Effector memory CD8-positive, alpha-beta T cell (primary cell): Measurements from ENCODE around the gene TRIP13.
"Not testable (repeated sequence)": the region's sequence is repeated elsewhere in the genome, so short reads cannot be mapped to it uniquely, and the experiment has no call there.

Experiments used
- ATAC-seq: fragments of 150-1000 bp; cut with Tn5 transposase; replicated peaks from 2 replicates; pipeline ENCODE4 v1.10.0; 2021; ENCODE audit warnings: mild to moderate bottlenecking, moderate library complexity
- DNase-seq, 3 experiments: peaks; one replicate each; pipeline ENCODE4 v3.0.0; 2021
- H3K27ac Mint-ChIP-seq, 2 donors: one replicate each; pipeline ENCODE4 v1.8.0; 2022; ENCODE audit warnings: mild to moderate bottlenecking in 2 of 2, mixed read lengths in 2 of 2, moderate library complexity in 2 of 2
- H3K27me3 Mint-ChIP-seq, 2 donors: one replicate each; pipeline ENCODE4 v1.8.0; 2022; ENCODE audit warnings: mixed read lengths in 2 of 2
- H3K36me3 Mint-ChIP-seq: one replicate; pipeline ENCODE4 v1.8.0; 2022; ENCODE audit warnings: mild to moderate bottlenecking, moderate library complexity, mixed read lengths; ENCODE audit not compliant: insufficient read depth
- H3K4me1 Mint-ChIP-seq, 2 donors: one replicate each; pipeline ENCODE4 v1.8.0; 2022; ENCODE audit warnings: low read depth in 2 of 2, mixed read lengths in 2 of 2
- H3K4me3 Mint-ChIP-seq, 2 donors: one replicate each; pipeline ENCODE4 v1.8.0; 2022; ENCODE audit warnings: mild to moderate bottlenecking in 2 of 2, mixed read lengths in 2 of 2, moderate library complexity in 2 of 2
- H3K9me3 Mint-ChIP-seq, 2 donors: one replicate each; pipeline ENCODE4 v1.8.0; 2022; ENCODE audit warnings: mixed read lengths in 2 of 2

TRIP13 gene

DNA sequence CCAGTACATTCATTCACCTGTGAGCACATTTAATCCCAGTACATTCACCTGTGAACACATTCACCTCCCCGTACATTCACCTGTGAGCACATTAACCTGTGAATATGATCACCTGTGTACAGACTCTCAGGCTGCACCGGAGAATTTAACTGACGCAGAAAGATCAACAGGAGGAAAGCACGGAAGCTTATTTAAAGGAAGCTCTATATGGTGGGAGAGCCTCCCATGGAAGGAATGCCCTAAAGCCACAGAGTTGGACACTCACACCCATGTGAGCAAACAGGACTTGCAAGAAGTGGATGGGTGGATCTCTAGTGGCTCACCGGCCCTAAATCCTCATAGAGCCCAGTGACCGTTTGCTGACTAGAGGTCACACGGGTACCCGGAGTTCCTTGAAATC is 38.2 kb downstream of the TRIP13 start:
- ATAC-seq (no peak), DNase-seq (no peak)
- H3K9me3 Mint-ChIP-seq: no peaks in the 10 kb centered on the region
- no peak overlapping the region for H3K27ac Mint-ChIP-seq
- H3K36me3 Mint-ChIP-seq: no peaks in the 10 kb centered on the region
- peaks cover 0 to 3% of the 10 kb centered on the region in 2 donors for H3K4me1 Mint-ChIP-seq
- no peak overlapping the region for H3K4me3 Mint-ChIP-seq
- H3K27me3 Mint-ChIP-seq: peaks cover 28 to 44% of the 10 kb centered on the region in 2 donors

DNA sequence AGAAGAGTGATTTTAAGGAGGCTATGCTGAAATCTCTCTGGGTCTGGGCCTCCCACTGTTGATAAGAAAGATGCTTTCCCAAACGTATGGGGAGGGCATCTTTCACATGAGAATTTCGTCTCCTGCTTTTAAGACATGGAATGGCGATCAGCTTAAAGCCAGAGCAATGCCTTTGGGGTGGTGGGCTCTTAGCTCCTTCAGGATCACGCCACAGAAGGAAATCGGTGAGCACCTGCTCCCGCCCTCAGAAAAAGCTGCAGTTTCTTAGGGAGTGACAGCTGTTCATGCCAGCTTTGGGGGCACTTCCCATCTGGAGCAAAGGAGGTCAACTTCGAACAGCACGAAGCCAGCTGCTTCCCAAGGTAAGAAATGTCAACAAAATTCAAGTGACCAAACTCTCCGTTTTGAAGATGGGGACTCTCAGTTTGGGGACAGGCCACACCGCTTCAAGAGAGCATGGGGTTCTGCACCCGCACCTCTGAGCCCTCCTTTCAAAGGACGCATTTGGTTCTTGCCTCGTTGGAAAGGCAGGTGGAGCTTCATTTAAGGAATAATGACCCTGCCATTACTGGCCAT is 39.0 kb downstream of the TRIP13 start:
- Mint-ChIP-seq H3K4me3 (no peak overlapping the region), H3K4me1 (peaks cover 0 to 1% of the 10 kb centered on the region in 2 donors), H3K36me3 (no peaks in the 10 kb centered on the region), H3K27me3 (peaks cover 20 to 43% of the 10 kb centered on the region in 2 donors), H3K27ac (no peak overlapping the region), H3K9me3 (no peaks in the 10 kb centered on the region)
- ATAC-seq: no peak
- DNase-seq: no peak

DNA sequence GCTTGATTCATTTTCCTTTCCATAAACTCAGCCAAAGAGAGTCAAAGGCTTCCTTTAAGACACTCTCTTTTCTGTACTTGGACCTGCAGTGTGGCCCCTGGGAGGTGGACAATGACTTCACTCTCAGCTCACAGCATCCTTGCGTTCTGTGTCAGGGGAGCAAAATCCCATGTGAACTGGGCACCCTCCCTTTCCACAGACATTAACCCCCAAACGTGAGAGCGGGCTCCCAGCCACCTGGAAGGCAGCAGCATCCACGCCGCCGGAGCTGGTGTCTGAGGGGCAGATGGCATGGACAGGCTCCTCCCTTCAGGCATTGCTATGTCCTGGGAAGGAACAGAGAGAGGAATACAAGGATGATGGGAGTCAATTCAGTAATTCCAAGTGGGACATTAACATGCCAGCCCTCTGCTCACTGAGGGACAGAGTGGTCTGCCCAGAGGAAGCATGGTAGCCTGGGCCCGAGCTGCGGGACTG is 39.5 kb downstream of the TRIP13 start:
- H3K36me3 Mint-ChIP-seq: no peaks in the 10 kb centered on the region
- H3K4me1 Mint-ChIP-seq: peaks cover 0 to 1% of the 10 kb centered on the region in 2 donors
- no peaks in the 10 kb centered on the region for H3K9me3 Mint-ChIP-seq
- DNase-seq (no peak), ATAC-seq (no peak)
- no peak overlapping the region for H3K27ac Mint-ChIP-seq
- no peak overlapping the region for H3K4me3 Mint-ChIP-seq
- peaks cover 20 to 43% of the 10 kb centered on the region in 2 donors for H3K27me3 Mint-ChIP-seq

DNA sequence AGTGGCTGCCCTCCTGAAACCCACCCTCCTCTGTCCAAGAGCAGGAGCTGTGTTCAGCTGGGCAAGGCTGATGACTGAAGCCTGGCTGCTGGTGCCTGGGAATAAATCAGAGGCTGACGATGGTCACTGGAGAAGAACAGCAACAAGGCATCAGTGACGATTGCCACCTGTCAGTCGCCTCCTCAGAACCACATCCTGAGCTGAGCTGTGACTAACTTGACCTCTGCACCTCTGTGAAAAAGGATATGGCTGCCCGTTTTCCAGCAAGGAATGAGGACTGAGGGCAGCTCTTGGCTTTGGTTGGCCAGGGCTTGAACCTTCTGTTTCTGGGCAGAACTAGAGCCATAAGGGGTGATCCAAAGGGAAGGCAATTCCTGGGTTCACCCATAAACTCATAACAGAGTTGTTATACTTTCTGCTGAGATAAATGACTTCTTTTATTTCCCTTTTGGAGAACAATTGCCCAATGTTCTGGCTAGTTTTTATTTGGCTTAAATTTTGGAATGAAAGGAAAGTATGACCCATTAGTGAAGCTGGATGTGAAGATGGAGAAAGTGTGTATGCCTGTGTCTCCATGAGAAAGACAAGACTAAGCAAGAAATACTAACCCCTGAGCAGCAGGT is 40.1 kb downstream of the TRIP13 start:
- peaks cover 15 to 43% of the 10 kb centered on the region in 2 donors for H3K27me3 Mint-ChIP-seq
- no peak overlapping the region for H3K27ac Mint-ChIP-seq
- DNase-seq (no peak), ATAC-seq (no peak)
- H3K36me3 Mint-ChIP-seq: no peaks in the 10 kb centered on the region
- H3K4me3 Mint-ChIP-seq: no peak overlapping the region
- no peaks in the 10 kb centered on the region for H3K4me1 Mint-ChIP-seq
- H3K9me3 Mint-ChIP-seq: no peaks in the 10 kb centered on the region

DNA sequence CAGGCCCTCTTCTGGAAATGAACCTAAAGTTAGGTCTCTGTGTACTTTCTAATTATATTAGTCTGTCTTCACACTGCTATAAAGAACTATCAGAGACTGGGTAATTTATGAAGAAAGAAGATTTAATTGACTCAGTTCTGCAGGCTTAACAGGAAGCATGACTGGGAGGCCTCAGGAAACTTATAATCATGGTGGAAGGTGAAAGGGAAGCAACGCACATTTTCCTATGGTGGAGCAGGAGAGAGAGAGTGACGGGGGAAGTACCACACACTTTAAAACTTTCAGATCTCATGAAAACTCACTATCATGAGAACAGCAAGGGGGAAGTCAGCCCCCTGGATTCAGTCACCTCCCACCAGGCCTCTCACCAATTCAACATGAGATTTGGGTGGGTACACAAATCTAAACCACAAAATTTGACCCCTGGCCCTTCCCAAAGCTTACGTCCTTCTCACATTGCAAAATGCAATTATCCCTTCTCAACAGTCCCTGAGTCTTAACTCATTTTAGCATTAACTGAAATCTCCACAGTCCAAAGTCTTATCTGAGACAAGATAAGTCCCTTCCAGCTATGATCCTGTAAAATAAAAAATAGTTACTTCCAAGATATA is 40.7 kb downstream of the TRIP13 start:
- peaks cover 9 to 40% of the 10 kb centered on the region in 2 donors for H3K27me3 Mint-ChIP-seq
- no peak overlapping the region for H3K4me3 Mint-ChIP-seq
- no peaks in the 10 kb centered on the region for H3K36me3 Mint-ChIP-seq
- H3K27ac Mint-ChIP-seq: no peak overlapping the region
- ATAC-seq: no peak
- H3K9me3 Mint-ChIP-seq: no peaks in the 10 kb centered on the region
- no peaks in the 10 kb centered on the region for H3K4me1 Mint-ChIP-seq
- DNase-seq: no peak

DNA sequence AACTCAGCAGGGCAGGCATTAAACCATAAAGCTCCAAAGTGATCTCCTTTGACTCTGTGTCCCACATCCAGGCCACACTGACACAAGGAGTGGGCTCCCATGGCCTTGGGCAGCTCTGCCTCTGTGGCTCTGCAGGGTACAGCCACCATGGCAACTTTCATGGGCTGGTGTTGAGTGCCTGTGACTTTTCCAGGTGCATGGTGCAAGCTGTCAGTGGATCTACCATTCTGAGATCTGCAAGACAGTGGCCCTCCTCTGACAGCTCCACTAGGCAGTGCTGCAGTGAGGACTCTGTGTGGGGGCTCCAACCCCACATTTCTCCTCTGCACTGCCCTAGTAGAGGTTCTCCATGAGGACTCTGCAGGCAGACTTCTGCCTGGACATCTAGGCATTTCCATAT is 41.3 kb downstream of the TRIP13 start:
- not testable (repeated sequence) for H3K9me3 Mint-ChIP-seq, DNase-seq, H3K27ac Mint-ChIP-seq, H3K4me1 Mint-ChIP-seq, ATAC-seq, H3K36me3 Mint-ChIP-seq, H3K4me3 Mint-ChIP-seq
- H3K27me3 Mint-ChIP-seq: peaks cover 3 to 39% of the 10 kb centered on the region in 2 donors

DNA sequence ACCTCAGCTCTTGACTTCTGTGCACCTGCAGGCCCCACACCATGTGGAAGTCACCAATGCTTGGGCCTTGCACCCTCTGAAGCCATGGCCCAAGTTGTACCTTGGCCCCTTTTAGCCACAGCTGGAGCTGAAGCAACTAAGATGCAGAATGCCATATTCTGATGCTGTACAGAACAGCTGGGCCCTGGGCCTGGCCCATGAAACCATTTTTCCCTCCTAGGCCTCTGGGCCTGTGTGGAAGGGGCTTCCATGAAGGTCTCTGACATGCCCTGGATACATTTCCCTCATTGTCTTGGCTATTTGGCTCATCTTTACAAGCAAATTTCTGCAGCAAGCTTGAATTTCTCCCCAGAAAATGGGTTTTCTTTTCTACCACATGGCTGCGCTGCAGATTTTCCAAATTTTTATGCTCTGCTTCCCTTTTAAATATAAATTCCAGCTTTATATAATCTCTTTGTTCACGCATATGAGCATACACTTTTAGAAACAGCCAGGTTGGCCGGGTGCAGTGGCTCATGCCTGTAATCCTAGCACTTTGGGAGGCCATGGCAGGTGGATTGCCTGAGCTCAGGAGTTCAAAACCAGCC is 41.8 kb downstream of the TRIP13 start:
- H3K27ac Mint-ChIP-seq, H3K4me1 Mint-ChIP-seq, DNase-seq, H3K4me3 Mint-ChIP-seq, H3K9me3 Mint-ChIP-seq, H3K36me3 Mint-ChIP-seq, ATAC-seq: not testable (repeated sequence)
- peaks cover 4 to 35% of the 10 kb centered on the region in 2 donors for H3K27me3 Mint-ChIP-seq

DNA sequence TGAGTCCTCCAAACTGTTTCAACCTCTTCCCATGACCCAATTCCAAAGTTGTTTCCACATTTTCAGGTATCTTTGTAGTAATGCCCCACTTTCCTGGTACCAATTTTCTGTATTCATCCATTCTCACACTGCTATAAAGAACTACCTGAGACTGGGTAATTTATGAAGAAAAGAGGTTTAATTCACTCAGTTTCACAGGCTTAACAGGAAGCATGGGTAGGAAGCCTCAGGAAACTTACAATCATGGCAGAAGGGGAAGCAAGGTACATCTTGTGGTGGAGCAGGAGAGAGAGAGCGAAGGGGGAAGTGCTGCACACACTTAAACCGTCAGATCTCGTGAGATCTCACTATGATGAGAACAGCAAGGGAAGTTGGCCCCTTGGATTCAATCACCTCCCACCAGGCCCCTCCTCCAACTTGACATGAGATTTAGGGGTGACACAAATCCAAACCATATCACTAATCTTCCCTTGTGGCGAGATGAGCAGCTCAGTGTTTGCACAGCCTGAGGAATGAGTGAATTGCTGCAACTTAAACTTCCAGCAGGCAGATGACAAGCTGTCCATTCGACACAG is 42.9 kb downstream of the TRIP13 start:
- H3K27me3 Mint-ChIP-seq: peaks cover 7 to 34% of the 10 kb centered on the region in 2 donors
- no peak overlapping the region for H3K4me3 Mint-ChIP-seq
- DNase-seq: no peak
- ATAC-seq: no peak
- no peaks in the 10 kb centered on the region for H3K4me1 Mint-ChIP-seq
- no peaks in the 10 kb centered on the region for H3K9me3 Mint-ChIP-seq
- H3K27ac Mint-ChIP-seq: no peak overlapping the region
- no peaks in the 10 kb centered on the region for H3K36me3 Mint-ChIP-seq

DNA sequence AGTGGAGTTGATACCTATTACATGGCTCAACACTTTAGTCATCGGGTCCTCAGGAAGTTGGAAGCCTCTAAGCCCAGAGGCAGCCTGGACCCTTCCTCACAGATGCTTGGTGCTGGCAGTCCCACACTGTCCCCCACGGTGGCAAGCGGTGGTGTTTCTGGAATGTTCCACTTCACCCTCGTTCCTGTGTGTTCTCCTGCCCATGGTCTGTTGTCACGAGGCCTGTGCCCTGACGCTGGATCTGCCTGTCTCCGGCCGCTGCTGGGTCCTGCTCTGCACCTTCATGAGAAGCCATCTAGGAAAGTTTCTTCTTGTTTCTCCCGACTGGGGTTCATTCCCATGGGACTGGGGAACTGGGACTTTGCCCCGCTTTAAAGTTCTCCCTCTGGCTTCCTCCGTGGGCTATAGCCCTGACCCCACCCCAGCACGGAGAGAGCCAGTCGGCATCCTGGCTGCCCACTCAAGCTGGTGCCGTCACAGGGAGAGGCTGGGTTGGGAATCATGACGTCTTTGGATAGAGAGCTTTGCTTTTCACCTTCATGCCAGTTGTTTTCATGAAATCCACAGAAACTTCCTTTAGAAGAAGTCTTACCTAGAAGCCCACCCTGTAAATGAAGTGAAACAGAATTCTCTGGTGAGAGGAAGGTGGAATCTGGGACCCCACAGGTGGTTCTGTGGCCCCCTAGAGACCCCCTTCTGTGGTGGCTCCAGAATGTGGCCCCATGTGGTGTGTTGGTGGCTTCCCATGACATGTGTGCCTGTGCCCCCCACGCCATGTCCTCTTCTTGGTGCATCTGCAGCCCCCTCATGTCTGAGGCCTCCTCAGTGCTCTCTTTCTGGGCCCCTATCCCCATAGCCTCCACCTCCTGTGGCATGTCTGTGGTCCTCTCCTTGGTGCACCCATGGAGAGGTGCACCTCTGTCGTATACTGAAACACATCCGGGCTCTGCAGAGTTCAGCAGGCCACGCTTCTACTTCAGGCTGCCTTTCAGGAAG is 43.8 kb downstream of the TRIP13 start:
- H3K36me3 Mint-ChIP-seq: no peaks in the 10 kb centered on the region
- H3K27me3 Mint-ChIP-seq: peaks cover 15 to 37% of the 10 kb centered on the region in 2 donors
- H3K4me3 Mint-ChIP-seq: no peak overlapping the region
- no peak overlapping the region for H3K27ac Mint-ChIP-seq
- DNase-seq (no peak), ATAC-seq (no peak)
- no peaks in the 10 kb centered on the region for H3K9me3 Mint-ChIP-seq
- H3K4me1 Mint-ChIP-seq: no peaks in the 10 kb centered on the region

DNA sequence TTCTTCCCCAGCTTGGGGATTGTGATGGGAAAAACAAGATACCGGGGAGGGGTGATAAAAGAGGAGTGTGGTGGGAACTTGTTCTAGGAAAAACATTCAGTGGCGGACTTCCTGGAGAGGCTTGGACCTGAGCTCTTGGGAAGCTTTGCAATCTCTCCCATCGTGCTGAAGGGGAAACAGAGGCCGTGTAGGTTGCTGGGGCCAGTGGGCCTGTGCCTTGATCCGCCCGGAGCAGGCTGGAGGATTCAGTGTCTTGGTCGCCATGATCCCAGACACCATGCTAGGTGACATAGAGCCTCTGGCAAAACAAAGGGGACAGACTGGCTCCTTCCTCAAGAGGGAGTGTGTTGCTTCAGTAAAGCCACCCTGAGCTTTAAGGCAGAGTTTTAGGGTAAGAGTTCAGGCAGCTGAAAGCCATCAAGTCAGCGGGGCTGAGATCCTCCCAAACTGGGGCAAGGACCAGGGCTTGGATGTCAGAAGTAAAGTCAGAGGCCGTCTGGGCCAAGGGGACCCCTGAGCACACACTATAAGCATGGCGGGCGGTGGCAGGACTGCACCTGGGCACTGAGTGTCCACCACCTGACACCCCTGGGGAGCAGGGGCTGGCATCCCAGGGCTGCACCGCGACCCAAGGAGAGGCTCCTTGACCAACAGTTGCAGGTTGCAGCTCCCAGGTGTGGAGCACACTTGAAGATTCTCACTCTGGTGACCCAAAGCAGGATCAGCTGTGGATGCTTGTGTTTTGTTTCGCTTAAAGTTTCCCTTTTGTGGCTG is 44.7 kb downstream of the TRIP13 start:
- Mint-ChIP-seq H3K4me1 (no peaks in the 10 kb centered on the region), H3K27ac (no peak overlapping the region)
- DNase-seq: no peak

DNA sequence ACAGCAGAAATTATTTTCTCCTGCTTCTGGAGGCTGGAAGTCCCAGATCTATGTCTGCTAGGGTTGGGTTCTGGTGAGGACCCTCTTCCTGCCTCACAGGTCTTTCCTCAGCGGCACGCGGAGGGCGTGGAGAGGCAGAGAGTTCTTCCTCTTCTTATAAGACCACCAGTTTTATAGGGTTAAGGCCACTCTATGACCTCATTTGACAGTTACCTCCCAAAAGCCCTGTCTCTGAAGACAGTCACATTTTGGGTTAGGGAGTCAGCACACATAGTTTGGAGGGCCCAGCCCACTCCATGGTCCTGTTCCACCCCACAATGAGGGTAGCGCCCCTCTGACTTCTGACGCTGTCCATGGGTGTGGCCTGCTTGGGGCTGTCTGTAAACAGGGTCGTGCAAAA is 46.7 kb downstream of the TRIP13 start:
- Mint-ChIP-seq H3K36me3 (no peaks in the 10 kb centered on the region), H3K27me3 (peaks cover 34 to 62% of the 10 kb centered on the region in 2 donors), H3K4me3 (no peak overlapping the region), H3K27ac (no peak overlapping the region), H3K9me3 (no peaks in the 10 kb centered on the region), H3K4me1 (no peaks in the 10 kb centered on the region)
- ATAC-seq (no peak), DNase-seq (no peak)

More for the DNA sequence above, 44.7 kb downstream of the TRIP13 start:
- no peak overlapping the region for H3K4me3 Mint-ChIP-seq
- H3K9me3 Mint-ChIP-seq: no peaks in the 10 kb centered on the region
- no peaks in the 10 kb centered on the region for H3K36me3 Mint-ChIP-seq
- ATAC-seq: no peak
- peaks cover 17 to 43% of the 10 kb centered on the region in 2 donors for H3K27me3 Mint-ChIP-seq

DNA sequence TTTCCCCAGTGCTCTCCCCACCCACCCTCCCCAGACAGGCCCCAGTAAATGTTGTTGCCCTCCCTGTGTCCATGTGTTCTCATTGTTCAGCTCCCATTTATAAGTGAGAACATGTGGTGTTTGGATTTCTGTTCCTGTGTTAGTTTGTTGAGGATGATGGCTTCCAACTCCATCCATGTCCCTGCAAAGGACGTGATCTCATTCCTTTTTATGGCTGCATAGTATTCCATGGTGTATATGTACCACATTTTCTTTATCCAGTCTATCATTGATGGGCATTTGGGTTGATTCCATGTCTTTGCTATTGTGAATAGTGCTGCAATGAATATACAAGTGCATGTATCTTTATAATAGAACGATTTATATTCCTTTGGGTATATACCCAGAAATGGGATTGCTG is 48.1 kb downstream of the TRIP13 start:
- not testable (repeated sequence) for H3K9me3 Mint-ChIP-seq, H3K4me3 Mint-ChIP-seq, H3K36me3 Mint-ChIP-seq, H3K4me1 Mint-ChIP-seq, H3K27ac Mint-ChIP-seq, DNase-seq, ATAC-seq
- H3K27me3 Mint-ChIP-seq: peaks cover 44 to 75% of the 10 kb centered on the region in 2 donors
